Measurements from ENCODE around the gene SMARCE1.
A peak's percentile ranks its signal among the peaks of the same experiment; 100 is the strongest.
"Not testable (repeated sequence)": the region's sequence is repeated elsewhere in the genome, so short reads cannot be mapped to it uniquely, and the experiment has no call there.

SMARCE1 gene

DNA sequence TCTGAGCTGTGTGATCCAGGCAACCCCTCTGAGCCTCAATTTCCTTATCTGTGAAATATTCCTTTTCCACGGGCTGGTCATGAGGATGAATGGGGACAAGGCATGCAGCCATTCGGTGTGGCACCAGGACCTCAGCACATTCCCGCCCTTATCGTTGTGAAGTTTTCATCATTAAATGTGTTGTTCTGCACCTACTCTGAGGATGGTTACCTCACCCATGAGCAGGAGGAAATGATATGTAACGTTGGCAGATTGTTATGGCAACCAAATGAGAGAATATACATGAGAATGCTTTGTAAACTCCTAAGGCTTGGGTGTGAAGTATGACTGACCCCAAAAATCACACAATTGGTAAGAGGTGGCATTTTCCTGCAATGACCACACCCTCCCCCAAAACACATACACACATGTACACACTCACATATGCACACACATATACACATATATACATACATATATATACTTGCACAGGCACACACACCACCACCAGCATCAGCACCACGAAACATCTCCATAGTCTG is 39.5 kb downstream of the SMARCE1 start:
- no peak for FAIRE-seq

DNA sequence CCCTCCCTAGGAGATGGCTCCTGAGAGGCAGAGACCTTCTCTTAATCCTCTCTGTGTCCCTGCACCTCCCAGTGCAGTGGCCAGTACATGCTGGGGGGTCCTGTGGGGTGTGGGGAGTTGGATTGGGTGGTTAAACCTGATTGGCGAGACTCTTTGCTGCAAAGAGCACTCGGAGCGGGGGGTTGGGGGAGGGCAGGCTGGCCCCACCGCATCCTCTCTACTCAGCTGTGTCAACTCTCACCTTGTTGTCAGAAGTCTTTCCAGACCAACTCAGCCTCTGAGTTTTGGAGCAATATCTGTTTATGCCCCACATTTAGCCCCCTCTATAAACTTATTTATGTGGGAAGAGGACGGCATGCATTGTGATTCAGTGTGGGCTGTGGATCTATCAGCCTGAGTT is 40.0 kb downstream of the SMARCE1 start:
- FAIRE-seq, result no peak

DNA sequence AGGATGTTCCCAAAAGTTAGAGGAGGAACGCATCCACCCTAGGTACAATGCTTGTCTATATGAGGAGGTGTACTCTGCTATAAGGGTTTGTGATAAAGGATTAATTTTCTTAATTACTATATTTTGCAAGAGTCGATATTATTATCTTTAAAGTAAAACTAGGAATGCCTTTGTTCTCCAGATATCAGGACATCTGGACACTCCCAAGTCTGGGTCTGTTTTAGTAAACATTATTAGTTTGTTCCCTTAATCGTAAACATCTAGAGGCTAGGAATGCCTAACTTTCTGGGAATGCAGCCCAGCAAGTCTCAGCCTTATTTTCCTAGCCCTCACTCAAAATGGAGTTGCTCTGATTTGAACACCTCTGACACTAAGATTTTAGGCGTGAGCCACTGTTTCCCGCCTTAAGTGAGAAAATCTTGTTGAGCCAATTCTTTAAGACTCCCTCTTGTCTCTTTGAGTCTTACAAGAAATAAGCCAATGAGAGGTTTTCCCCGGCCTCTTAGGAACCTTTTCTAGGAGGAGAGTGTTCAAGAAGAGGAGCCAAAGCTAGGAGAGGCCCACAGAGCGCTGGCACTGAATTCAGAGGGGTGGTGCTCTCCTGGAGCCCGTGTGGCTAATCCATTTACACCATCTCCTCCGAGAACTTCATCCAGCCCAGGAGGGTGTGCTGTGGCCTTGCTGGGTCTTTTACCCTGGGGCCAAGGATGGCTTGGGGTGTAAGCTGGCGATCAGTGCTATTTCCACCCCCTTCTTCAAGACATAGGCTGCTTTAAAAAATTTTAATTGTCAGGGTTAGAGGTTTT is 40.9 kb downstream of the SMARCE1 start:
- peak; percentile 94 for FAIRE-seq

DNA sequence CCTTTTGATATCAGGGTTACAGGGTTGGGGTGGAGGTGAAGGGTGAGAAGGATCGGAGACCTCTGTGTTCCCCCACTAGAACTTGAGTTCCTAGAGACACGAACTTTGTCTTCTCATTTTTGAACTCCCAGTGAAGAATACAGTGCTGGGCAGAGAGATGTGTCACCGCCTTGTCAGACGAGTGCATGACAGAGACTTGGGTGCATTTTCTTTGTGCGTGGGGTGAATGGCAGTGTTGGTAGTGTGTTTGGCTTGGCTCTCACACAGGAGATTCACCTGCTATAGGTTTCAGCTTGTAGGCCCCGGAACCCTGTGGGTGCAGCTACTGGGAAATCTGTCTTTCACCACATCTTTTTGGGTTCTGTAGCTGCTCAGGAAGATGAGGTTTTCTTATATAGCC is 42.3 kb downstream of the SMARCE1 start:
- FAIRE-seq, result no peak

DNA sequence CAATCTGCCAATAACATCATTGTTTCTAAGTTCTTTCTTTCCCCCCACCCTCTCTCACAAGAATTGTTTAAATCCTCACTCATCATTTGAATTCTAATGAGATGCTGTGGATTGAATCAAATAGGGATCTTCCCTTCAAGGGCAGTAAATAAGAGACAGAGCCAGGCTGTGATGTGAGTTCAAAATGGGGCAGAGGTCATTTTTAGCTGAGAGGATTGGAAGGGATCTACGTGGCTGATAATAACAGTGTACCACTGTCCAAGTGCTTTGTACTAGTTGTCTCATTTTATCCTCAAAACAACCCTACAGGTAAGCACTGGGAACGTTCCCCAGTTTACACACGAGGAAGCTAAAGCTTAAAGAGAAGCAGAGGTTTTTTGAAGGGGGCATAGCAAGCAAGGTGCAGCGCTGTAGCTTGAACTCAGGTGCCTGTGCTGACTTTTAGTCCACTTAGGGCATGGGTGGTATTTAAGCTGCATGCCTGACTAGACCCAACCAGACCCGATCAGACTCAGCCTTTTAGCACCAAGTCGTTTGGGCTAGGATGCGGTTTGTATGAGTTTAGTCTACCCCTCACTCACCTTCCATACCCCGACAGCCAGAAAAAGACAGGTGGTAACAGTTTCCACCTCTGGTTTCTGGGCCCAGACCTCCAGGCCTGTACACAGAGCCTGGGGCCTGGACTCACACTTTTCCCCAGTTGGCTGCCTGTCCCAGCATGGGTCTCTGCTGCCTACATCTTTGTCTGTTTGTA is 43.1 kb downstream of the SMARCE1 start:
- no peak for FAIRE-seq

DNA sequence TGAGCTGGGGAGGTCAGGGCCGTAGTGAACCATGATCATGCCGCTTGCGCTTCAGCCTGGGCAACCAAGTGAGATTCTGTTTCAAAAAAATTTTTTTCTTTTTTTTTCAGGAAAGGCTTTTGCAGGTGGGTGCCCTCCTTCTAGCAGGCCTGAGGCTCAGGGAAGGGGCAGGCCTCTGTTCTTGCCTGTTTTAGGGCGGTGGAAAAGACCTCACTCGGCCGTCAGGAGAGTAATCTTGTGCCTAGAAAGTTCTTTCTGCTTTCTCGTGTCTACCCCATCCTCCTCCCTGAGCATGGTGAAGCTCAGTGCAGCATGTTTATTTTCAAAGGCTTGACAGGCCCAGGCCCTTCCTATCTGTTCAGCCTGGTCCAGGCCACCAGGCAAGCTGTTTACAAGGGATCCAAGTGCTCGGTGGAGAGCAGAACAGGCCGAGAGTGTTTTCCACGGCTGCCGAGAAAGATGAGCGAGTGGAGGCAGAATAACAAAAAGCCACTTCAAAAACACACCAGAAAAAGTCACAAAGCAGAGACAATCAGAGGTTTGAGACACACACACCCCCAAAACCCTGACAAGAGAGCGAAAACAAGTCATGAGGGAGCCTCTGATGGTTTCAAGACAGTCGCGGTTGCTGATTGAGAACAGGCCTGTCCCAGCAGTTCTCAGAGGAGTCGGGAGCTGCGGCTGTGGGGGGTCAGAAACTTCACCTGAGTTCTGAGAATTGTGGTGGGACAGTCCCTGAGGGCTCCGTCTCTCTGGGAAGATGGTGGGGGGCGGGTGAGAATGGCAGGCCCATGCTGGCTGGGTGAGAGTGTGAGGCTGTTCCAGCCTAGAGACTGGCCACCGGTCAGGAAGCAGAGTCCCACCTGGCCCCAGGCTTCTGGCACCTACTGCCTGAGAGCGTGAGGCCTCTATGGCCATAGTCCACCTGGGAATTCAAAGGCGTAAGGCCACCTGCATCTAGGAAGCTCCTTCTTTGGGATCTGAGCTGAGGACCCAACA is 44.9 kb downstream of the SMARCE1 start:
- no peak for FAIRE-seq

DNA sequence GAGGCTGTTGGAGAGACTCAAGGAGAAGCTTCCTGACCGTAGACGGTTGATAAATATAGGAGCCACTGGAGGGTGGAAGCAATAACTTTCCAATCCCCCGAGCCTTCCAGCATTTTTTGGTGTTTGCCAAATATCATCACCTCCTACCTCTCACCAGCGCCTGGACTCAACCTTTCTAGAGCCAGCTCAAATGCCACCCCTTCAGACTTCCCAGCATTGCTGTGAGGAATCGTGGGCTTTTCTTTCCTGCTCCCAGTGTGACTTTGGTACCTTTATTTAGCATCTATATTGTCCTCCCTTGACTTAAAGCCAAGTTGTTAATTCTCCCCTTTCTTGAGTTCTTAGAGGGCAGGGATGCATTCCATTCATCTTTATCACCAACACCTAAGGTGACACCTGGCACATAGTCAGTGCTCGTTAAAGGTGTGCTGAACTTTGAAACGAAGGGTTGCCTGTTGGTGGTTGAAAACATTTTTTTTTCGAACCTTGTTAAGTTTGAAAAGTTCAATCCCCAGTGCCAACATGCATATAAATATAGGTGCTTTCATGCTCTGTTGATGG is 47.1 kb downstream of the SMARCE1 start:
- FAIRE-seq, result no peak

DNA sequence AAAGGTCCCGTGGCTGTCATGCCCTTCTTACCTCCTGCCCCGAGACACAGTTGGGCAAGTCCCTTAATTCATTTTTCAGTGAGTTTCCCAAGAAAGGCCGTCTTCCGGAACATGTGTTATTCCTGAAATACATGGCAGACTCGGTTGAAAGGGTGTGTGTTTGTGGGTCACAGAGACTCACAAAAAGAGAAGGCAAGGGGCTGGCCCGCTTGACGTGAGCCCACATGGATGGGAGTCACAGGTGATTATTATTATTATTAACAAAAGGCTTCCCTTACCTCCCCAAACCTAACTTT is 48.2 kb downstream of the SMARCE1 start:
- FAIRE-seq, result no peak

DNA sequence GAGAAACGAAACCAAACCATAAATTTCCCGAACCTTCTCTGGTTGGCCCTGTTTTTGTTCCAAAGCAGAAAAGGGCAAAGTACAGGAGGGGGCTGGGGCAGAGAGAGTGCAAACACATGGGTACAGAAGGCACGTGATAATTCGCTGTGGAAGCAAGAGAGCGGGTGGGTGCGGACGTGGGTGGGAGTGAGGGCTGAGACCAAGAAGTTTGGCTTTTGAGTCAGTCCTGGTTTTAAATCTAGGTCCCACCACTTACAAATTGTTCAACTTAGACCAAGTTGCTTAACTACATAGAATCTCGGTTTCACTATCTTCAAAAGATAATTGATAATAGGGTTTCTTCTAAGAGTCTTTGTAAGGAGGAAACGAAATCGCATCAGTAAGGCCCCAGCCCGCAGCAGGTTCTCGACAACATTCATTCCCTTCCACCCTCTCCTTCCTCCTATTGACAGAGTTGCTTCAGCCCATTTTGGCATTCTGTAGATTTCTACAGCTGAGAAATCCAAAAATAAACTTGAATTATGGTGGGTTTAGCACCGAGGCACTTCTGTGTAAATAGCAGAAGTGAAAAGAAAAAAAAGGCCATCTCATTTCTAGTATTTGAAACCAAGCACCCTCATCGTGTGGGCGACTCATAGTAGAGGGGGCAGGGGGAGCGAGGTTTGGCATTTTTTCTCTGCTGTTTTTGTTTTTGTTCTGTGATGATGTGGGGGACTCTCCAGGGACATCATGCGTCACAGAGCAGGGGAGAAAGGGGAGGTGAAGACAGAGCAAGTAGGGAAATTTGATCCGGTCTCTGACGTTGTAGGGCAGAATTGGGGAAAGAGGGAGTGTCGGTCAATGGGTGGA is 48.8 kb downstream of the SMARCE1 start:
- FAIRE-seq, result no peak

DNA sequence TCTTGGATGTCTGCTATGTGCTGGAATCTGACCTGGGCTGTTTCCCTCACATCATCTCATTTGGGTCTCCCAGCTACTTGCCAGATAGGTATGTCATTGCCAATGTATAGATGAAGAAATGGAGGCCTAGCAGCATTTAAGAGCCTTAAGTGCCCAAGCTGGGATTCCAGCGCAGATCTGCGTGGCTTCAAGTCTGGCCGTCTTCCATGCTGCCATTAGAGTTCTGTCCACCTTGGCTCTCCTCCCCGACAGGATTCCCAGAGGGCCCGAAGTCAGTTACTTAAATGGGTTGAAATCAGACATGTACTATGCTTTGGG is 49.4 kb downstream of the SMARCE1 start:
- no peak for FAIRE-seq

DNA sequence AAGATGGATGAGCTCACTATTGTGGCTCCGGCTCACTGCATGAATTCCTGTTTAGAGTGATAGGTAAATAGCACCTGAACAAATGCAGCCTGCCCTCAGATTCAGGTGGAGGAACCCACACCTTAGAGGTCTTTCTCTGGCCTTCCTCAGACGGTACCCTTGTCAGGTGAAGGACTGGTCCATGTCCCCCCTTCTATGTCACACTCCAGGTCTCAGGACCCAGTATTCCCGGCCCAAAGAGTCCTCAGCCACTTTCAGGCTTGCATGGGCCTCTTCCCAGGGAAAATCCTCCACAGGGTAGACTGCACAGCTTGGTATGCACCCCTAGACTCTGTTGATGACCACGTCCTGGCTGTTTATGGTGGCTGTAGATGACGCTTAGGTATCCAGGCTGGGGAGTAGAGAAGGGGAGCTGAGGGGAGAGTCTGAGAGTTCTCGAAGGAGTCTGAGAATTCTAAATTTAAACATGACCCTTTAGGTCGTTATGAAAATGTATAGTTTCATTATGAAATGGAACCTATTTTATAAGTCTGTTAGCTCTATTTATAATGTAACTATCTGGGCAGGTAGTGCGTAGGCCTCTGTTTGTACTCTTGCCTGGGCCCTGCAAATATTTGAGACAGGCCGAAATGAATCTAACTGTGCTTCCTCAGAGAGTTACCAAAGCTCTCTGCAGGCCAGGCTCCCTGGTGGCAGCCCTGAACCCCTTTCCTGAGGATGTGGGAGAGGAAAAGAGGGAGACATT is 49.9 kb downstream of the SMARCE1 start:
- no peak for FAIRE-seq

DNA sequence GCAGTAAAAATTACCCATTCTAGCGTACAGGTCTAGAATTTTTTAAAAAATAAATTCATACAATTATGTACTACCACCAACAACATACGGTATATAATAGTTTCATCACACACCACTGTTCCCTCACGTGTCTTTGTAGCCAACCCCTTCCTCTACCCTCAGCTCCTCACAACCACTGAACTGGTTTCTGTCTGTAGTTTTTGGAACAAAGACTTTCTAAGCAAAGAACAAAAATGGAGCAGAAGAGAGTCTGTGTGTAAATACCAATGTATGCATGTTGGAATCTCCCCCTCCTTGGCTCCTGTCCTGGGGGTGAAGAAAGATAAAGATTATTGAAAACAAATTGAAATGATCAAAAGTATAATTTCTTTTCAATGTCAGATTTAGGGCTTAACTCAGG is 50.5 kb downstream of the SMARCE1 start:
- no peak for FAIRE-seq

DNA sequence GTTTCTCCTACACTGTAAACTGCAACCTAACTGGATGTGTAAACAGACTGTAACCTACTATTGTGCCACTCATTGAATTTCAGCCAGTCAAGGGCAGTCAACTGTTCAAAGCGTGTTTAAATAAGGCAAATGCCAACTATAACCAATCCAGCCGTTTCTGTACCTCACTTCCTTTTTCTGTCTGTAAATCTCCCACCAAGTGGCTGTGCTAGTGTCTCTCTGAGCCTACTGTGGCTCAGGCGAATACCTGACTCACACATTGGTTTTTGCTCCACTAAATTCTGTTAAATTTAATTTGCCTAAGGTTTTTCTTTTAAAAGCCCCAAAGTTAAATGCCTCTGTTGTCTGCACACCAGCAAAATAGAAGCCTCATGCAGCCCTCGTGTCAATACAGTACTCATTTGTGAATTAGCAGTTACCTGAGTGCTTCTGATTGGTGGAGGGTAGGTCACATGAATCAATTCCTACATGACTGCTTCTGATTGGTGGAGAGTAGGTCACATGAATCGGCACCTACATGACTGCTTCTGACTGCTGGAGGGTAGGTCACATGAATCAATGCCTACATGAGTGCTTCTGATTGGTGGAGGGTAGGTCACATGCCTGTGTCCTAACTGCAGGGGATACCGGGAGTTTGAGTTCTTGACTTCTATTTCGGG is 51.2 kb downstream of the SMARCE1 start:
- no peak for FAIRE-seq

DNA sequence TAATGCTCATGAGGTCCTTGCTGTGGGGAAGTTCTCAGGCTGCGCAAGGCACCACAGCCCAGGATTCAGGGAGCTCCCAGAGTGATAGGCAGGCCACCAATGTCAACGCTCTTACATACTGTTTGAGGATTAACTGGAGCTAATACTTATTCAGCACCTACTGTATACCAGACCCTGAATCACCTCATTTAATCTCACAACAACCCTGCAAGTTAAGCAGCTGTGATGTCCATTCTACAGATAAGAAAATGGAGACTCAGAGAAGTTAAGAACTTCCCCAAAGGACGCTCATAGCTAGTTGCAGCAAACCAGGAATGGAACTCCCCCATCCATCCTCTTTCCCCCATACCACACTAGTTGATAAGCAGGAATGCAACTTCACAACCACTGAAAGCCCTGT is 56.9 kb downstream of the SMARCE1 start:
- no peak for FAIRE-seq

DNA sequence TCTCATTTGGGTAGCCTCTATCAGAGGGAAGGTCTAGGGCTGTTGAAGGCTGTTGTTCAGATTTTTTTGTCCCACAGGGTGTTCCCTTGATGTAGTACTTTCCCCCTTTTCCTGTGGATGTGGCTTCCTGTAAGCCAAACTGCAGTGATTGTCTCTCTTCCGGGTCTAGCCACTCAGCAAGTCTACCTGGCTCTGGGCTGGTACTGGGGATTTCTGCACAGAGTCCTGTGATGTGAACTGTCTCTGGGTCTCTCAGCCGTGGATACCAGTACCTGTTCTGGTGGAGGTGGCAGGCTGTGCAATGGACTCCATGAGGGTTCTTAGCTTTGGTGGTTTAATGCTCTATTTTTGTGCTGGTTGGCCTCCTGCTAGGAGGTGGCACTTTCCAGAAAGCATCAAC is 59.1 kb downstream of the SMARCE1 start:
- no peak for FAIRE-seq

DNA sequence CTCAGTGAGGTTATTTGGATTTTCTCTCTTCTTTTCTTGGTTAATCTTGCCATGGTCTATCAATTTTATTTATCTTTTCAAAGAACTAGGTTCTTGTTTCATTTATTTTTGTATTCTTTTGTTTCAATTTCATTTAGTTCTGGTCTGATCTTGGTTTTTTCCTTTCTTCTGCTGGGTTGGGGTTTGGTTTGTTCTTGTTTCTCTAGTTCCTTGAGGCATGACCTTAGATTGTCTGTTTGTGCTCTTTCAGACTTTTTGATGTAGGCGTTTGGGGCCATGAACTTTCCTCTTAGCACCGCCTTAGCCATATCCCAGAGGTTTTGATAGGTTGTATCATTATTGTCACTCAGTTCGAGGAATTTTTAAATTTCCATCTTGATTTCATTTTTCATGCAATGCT is 61.4 kb downstream of the SMARCE1 start:
- FAIRE-seq, result not testable (repeated sequence)

DNA sequence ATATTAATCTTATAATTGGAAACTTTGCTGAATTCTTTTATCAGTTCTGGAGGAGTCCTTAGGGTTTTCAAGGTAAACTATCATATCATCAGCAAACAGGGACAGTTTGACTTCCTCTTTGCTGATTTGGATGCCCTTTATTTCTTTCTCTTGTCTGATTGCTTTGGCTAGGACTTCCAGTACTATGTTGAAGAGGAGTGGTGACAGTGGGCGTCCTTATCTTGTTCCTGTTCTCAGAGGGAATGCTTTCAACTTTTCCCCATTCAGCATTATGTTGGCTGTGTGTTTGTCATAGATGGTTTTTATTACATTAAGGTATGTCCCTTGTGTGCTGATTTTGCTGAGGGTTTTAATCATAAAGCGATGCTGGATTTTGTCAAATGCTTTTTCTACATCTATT is 62.7 kb downstream of the SMARCE1 start:
- not testable (repeated sequence) for FAIRE-seq

DNA sequence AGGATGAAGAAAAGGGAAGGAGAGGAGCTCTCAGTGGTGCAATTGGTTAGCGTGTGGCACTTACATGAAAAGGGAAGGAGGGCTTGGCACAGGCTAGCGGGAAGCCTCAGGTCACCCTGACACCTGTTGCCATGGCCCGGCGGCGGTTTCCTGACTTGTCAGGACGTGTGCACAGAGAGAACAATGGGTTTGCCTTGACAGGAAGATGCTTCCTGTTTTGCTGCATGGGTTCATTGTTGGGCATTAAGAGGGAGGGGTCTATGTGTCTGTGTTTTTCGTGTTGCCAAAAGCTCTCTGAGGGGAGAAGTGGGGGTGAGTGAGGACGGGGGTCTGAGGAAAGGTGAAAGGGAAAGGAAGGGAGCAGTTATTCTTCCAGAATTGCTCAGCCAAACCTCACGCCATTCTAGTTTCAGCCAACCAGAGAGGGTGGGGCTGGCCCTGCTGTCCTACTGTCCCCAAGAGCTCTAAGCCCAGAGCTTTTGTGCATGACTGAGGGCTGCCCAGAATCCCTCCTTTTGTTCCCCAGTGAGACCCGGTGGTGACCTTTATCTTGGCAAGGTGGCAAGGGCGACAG is 65.2 kb downstream of the SMARCE1 start:
- no peak for FAIRE-seq

DNA sequence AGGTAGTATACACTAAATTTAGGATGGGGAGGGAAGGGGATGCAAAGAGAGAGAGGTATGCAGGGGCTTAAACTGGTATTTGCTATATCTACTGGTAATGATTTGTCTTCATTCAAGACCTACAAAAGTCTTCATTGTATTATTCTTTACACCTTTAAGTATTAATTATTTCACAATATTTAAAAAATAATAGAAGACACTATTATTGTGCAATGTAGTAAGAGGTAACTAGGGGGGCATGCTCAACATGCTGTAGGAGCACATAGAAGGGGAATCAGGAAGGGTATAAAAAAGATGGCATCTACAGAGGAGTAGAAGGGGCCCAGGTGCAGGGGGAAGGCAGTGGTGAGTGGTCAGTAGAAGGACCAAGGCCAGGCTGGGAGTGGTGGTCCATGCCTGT is 67.5 kb downstream of the SMARCE1 start:
- no peak for FAIRE-seq

DNA sequence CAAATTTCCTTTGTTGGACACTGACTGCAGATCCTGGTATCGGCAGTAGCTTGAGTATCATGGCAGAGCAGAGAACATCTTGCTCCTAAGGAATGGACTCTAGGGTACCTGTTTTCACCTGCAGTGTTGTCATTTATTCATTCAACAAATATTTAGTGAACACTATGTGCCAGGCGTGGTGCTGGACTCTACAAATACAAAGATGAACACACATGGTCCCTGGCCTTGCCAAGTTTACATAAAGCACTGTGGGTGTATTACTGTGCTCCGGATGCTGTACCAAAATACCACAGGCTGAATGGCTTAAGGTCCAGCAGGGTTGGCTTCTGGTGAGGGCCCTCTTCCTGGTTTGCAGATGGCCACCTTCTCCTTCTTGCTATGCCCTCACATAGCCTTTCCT is 68.1 kb downstream of the SMARCE1 start:
- FAIRE-seq, result no peak

Data from endometrium (tissue), 2 donors.